GM20000 (cell line): ENCODE data around the gene METTL24.
A peak's percentile ranks its signal among the peaks of the same experiment; 100 is the strongest.

Experiments used
- DNase-seq: peaks from one replicate; pipeline ENCODE4 v3.0.0; 2012; ENCODE audit warnings: low spot score
- TF ChIP-seq, protein P1 (sequence below): IDR thresholded peaks from 2 replicates; pipeline ENCODE4 v1.5.1; 2012; ENCODE audit warnings: mild to moderate bottlenecking, control low read depth; ENCODE audit errors: extremely low read depth, missing control alignments

METTL24 gene, protein sequence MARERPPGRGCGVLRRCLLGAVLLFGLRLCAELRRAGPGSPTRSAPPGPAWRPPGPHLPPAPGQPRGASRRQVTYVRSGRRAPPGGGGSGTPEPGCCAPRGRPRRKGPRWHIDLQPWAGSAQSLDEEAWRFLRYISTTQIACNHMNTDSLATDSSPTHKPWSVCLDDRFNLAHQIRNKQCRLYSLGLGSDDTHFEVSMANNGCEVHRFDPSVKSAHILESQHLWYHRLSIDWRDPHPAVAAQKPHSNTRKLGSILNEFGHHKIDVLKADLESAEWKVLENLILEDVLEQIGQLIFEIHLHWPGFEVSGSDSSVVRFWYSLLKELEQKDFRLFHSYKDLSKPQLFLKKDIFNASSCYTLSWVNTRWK

DNA sequence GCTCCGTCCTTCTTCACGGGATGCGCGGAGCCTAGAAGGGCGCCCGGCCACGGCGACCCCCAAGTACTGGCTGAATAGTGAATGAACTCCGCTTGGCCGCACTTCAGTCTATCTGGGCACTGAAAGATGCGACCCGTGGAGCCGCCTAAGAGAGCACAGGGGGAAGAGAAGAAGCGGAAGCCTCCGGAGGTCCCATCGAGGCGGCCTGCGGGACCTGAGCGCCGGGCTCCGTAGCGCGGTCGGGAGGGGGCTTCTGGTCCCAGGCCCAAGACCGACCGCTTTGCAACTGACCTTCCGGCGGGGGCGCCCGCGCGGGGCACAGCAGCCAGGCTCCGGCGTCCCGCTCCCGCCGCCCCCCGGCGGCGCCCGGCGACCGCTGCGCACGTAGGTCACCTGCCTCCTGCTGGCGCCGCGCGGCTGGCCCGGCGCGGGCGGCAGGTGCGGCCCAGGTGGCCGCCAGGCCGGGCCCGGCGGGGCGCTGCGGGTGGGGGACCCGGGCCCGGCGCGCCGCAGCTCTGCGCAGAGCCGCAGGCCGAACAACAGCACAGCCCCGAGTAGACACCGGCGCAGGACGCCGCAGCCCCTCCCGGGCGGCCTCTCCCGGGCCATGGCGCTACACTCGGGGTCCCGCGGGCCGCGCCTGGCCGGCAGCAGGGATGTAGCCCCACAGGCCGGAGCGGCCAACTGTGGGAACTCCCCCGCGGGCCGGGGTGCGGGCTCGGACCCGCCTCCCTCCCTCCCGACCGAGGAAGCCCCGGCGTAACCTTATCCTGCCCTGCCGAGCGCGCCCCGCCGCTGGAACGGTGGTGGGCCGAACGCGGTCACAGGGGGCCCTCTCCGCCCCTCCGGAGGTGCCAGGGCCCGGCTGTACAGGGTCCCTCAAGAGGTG is at the start of gene METTL24:
Gene METTL24, minus strand, starts transcription at position 686 of the 889 bp plus-strand sequence. Its CDS starts 77 bp downstream, at position 609.
- TF ChIP-seq, protein P1, sequence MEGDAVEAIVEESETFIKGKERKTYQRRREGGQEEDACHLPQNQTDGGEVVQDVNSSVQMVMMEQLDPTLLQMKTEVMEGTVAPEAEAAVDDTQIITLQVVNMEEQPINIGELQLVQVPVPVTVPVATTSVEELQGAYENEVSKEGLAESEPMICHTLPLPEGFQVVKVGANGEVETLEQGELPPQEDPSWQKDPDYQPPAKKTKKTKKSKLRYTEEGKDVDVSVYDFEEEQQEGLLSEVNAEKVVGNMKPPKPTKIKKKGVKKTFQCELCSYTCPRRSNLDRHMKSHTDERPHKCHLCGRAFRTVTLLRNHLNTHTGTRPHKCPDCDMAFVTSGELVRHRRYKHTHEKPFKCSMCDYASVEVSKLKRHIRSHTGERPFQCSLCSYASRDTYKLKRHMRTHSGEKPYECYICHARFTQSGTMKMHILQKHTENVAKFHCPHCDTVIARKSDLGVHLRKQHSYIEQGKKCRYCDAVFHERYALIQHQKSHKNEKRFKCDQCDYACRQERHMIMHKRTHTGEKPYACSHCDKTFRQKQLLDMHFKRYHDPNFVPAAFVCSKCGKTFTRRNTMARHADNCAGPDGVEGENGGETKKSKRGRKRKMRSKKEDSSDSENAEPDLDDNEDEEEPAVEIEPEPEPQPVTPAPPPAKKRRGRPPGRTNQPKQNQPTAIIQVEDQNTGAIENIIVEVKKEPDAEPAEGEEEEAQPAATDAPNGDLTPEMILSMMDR, result no peak
- peak; percentile 39 for DNase-seq

GRCh38 chr6:110404607-110405006 is 46.5 kb upstream of the METTL24 start:
- TF ChIP-seq, protein P1, result no peak
- no peak for DNase-seq

GRCh38 chr6:110401585-110402176 is 43.5 kb upstream of the METTL24 start:
- DNase-seq, result no peak
- TF ChIP-seq, protein P1, result no peak

DNA sequence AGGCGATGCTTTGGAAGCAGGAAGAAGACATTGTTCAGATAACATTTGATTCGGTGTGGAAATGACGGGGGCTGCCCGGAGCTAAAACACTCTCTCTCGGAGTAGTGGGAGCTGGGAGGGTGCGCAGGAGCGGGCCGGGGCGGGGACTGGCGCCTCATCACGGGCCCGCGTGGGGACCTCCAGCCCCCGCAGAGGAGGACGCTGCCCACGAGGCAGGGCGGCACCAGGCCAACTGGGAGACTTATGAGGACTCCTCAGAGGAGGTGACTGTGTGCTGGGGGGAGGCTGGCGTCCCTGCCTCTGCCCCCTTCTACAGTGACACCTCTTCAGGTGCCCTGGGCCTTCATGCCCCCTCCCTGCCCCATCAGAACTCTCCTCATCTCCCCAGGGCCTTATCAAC is 42.1 kb upstream of the METTL24 start:
- TF ChIP-seq, protein P1, result no peak
- DNase-seq, result no peak

DNA sequence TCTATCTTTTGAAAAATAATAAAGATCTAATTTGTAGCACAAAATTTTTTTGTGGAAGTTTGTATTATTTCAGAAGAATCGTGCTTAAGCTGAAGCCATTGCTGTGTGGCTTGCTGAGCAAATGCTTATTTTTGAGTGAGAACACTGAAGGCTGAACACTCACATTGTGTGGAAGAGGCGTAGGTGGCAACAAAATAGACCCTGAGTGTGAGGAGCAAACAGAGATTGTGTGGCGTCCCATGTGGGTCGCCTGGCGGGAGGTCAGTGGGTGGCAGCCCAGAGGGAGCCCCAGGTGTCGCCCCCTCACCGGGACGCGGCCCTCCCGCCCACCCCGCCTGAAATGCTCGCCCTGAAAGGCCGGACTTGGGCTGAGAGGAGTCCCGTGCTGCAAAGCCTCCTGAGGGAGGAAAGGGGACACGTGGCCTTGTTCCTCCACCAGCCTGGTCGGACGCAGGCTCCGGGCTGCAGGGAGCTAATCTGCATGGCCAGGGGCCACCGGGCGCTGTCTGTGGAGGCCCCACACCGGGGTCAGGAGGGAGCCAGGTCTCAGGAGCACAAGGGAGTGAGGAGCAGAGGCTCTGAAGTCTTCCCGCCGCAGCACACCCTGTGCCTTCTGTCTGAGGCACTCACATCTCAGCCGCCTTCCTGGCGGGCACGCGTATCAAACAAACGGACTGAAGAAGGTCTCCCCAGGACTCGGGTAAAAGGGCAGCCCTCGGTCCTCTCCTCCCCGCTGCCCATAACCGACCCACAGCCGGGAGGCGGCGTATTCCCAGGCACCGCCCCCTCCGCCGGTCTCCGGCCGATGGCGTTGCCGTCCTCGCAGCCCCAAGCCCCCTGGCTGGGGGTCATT is 41.3 kb upstream of the METTL24 start:
- DNase-seq, result no peak
- TF ChIP-seq, protein P1, result no peak

- TF ChIP-seq, protein P1, result no peak
- DNase-seq, result no peak
Observed at GRCh38 chr6:110398778-110399177, 40.6 kb upstream of the METTL24 start.
